Endothelial cell of umbilical vein (primary cell): ENCODE measurements around the gene ITGAX.

Source experiments
- CTCF ChIP-seq, 2 donors: IDR thresholded peaks; 1 replicate in 1 of 2; 2 replicates in 1 of 2; pipeline ENCODE4 v1.5.1; 2011; ENCODE audit warnings: low read length in 2 of 2, mild to moderate bottlenecking in 2 of 2, moderate library complexity in 2 of 2, control low read depth in 1 of 2, inconsistent platforms in 1 of 2, low read depth in 1 of 2; ENCODE audit not compliant: insufficient read depth in 1 of 2; ENCODE audit errors: extremely low read depth in 1 of 2
- EZH2 ChIP-seq: IDR thresholded peaks from 2 replicates; pipeline ENCODE4 v1.6.1; 2012; ENCODE audit warnings: borderline replicate concordance, low read depth, mild to moderate bottlenecking, moderate library complexity, low read length, inconsistent platforms; ENCODE audit not compliant: severe bottlenecking
- JUN ChIP-seq: IDR thresholded peaks from 2 replicates; pipeline ENCODE4 v1.6.1; 2011; ENCODE audit warnings: borderline replicate concordance, low read depth; ENCODE audit not compliant: insufficient read length, insufficient read depth
- POLR2A ChIP-seq: IDR thresholded peaks from 2 replicates; pipeline ENCODE4 v1.6.1; 2012; ENCODE audit warnings: low read depth, mild to moderate bottlenecking, control low read depth, low read length
- POLR2AphosphoS5 ChIP-seq: IDR thresholded peaks from 2 replicates; pipeline ENCODE4 v1.6.1; 2012; ENCODE audit warnings: low read depth, mild to moderate bottlenecking, control low read depth, low read length, moderate library complexity; ENCODE audit not compliant: insufficient read depth

- TF ChIP-seq POLR2AphosphoS5 (no peak), CTCF (IDR thresholded peaks at IDR 0.05; ENCODE audit: extremely low read depth in 1 of 2, insufficient read depth in 1 of 2, low read depth in 1 of 2, low read length in 2 of 2) (no peak), POLR2A (no peak), EZH2 (no peak), JUN (no peak)
Observed at GRCh38 chr16:31375231-31375630, 20.3 kb downstream of the ITGAX start.
